GM19397 (cell line): ENCODE measurements around the gene PDE1C.
"Not testable (repeated sequence)": the region's sequence is repeated elsewhere in the genome, so short reads cannot be mapped to it uniquely, and the experiment has no call there.

Experiments used
- ATAC-seq: cut with Tn5 transposase; IDR thresholded peaks from one replicate; pipeline ENCODE4 v1.9.1; 2021; ENCODE audit warnings: mild to moderate bottlenecking, moderate library complexity; ENCODE audit not compliant: unreplicated experiment

PDE1C gene

GRCh38 chr7:31855530-31855929 lies 214.7 kb downstream of the PDE1C start:
- ATAC-seq = no peak

- ATAC-seq = no peak
Observed at GRCh38 chr7:31853380-31853779, 216.8 kb downstream of the PDE1C start.

GRCh38 chr7:31852462-31852861 lies 217.7 kb downstream of the PDE1C start:
- no peak for ATAC-seq

- no peak for ATAC-seq
Observed at GRCh38 chr7:31851119-31851518, 219.1 kb downstream of the PDE1C start.

- no peak for ATAC-seq
Observed at GRCh38 chr7:31850601-31851000, 219.6 kb downstream of the PDE1C start.

GRCh38 chr7:31850066-31850465 lies 220.1 kb downstream of the PDE1C start:
- no peak for ATAC-seq

- ATAC-seq = no peak
Observed at GRCh38 chr7:31835471-31835870, 234.7 kb downstream of the PDE1C start.

- ATAC-seq = not testable (repeated sequence)
Observed at GRCh38 chr7:31833625-31834024, 236.6 kb downstream of the PDE1C start.

- no peak for ATAC-seq
Observed at GRCh38 chr7:31828520-31828919, 241.7 kb downstream of the PDE1C start.

GRCh38 chr7:31825576-31825975 lies 244.6 kb downstream of the PDE1C start:
- no peak for ATAC-seq

- ATAC-seq = no peak
Observed at GRCh38 chr7:31819031-31819430, 251.2 kb downstream of the PDE1C start.

- ATAC-seq = no peak
Observed at GRCh38 chr7:31816810-31817209, 253.4 kb downstream of the PDE1C start.

- no peak for ATAC-seq
Observed at GRCh38 chr7:31815796-31816195, 254.4 kb downstream of the PDE1C start.

GRCh38 chr7:31814187-31814586 lies 256.0 kb downstream of the PDE1C start:
- ATAC-seq = no peak

- no peak for ATAC-seq
Observed at GRCh38 chr7:31811650-31812461, 258.4 kb downstream of the PDE1C start.

- ATAC-seq = peak; percentile 64
Observed at GRCh38 chr7:31805209-31805818, 264.9 kb downstream of the PDE1C start.

- no peak for ATAC-seq
Observed at GRCh38 chr7:31796375-31796774, 273.8 kb downstream of the PDE1C start.

- no peak for ATAC-seq
Observed at GRCh38 chr7:31794851-31795344, 275.3 kb downstream of the PDE1C start.

- no peak for ATAC-seq
Observed at GRCh38 chr7:31791881-31792280, 278.3 kb downstream of the PDE1C start.

- no peak for ATAC-seq
Observed at GRCh38 chr7:31788883-31789680, 281.1 kb downstream of the PDE1C start.

- ATAC-seq = no peak
Observed at GRCh38 chr7:31788445-31788844, 281.8 kb downstream of the PDE1C start.
